ENCODE results near the gene TRMT11.

Gene TRMT11

DNA sequence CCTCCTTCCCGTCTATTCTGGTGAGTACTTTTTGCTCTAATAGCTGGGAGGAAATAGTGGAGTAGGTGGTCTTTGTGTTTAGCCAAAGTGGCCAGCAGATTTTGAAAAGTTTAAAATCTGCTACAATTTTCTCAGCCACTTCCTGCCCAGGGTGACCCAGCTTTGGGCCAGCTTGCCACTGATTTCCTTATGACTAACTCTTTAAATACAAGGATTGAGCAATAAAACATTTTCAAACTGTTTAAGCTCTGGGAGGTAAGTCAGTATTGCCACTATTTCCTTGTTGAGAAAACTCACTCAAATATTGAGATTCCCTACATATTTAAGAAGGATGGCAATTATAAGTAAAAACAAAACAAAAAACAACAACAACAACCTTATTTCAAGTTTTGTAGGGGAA, 54.5 kb downstream of the TRMT11 start:
- no peaks in the 10 kb centered on the region for H3K27me3 ChIP-seq (ENCODE audit: control insufficient read depth, insufficient read depth, low read length)
- WGBS (ENCODE audit: insufficient coverage, insufficient read length): no CpG with 5 or more reads among the region's 1 CpG
- no peaks in the 10 kb centered on the region for H3K4me1 ChIP-seq (ENCODE audit: control insufficient read depth, insufficient read depth, low read length)
- no peak for DNase-seq (ENCODE audit: low read depth, low spot score)
- no peaks in the 10 kb centered on the region; the same call in 1 of the 2 replicates for H3K36me3 ChIP-seq (ENCODE audit: control insufficient read depth, insufficient read depth, low read length)
- no peaks in the 10 kb centered on the region for H3K9me3 ChIP-seq (ENCODE audit: control insufficient read depth, insufficient read depth, low read length)
- H3K27ac ChIP-seq (ENCODE audit: low read length): no peak overlapping the region
- H3K4me3 ChIP-seq (ENCODE audit: low read length): no peak overlapping the region

DNA sequence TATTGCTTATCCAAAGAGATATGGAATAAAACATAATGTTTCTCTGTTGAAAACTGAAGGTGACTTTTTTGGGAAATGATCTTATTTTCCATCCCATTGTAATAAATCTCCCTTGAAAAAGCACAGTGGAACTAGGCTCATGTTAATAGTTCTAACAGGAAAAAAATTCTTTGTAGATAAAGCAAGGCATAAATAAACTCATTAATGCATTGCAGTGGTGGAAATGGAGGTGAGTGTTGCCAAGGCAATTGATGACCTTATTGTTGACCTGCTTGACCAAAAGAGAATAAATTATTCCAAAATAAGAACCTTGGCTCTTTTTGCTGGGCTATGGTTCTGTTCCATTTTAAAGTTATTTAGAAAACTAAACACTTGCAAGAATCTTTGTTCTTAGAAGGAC, 55.2 kb downstream of the TRMT11 start:
- no peak overlapping the region for H3K27ac ChIP-seq (ENCODE audit: low read length)

DNA sequence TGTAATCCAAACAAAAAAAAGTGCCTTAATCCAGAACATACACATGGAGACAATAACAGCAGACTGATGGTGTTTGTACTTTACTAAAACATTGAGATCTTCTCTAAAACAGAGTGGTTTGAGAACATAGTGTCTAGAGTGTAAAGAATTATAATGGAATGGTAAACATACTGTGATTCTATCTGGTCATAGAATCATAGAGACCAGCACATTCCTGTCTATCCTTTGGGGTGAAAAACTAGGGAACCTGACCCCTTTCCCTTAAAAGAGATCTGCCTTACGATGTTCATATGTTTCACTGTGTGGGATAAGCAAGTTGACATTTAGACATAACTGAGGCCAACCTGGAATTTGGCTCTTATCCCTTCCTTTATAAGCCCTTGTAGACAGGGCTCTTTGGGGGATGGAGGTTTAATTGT, 55.7 kb downstream of the TRMT11 start:
- Histone ChIP-seq H3K4me1 (ENCODE audit: control insufficient read depth, insufficient read depth, low read length) (no peaks in the 10 kb centered on the region), H3K4me3 (ENCODE audit: low read length) (no peak overlapping the region), H3K36me3 (ENCODE audit: control insufficient read depth, insufficient read depth, low read length) (no peaks in the 10 kb centered on the region; the same call in 1 of the 2 replicates), H3K27ac (ENCODE audit: low read length) (no peak overlapping the region), H3K27me3 (ENCODE audit: control insufficient read depth, insufficient read depth, low read length) (no peaks in the 10 kb centered on the region), H3K9me3 (ENCODE audit: control insufficient read depth, insufficient read depth, low read length) (no peaks in the 10 kb centered on the region)
- no peak for DNase-seq (ENCODE audit: low read depth, low spot score)
- no CpG with 5 or more reads among the region's 1 CpG for WGBS (ENCODE audit: insufficient coverage, insufficient read length)

More for the DNA sequence above, 55.2 kb downstream of the TRMT11 start:
- DNase-seq (ENCODE audit: low read depth, low spot score): no peak
- no peaks in the 10 kb centered on the region for H3K27me3 ChIP-seq (ENCODE audit: control insufficient read depth, insufficient read depth, low read length)
- no peaks in the 10 kb centered on the region for H3K4me1 ChIP-seq (ENCODE audit: control insufficient read depth, insufficient read depth, low read length)
- H3K9me3 ChIP-seq (ENCODE audit: control insufficient read depth, insufficient read depth, low read length): no peaks in the 10 kb centered on the region
- H3K36me3 ChIP-seq (ENCODE audit: control insufficient read depth, insufficient read depth, low read length): no peaks in the 10 kb centered on the region; the same call in 1 of the 2 replicates
- no peak overlapping the region for H3K4me3 ChIP-seq (ENCODE audit: low read length)

DNA sequence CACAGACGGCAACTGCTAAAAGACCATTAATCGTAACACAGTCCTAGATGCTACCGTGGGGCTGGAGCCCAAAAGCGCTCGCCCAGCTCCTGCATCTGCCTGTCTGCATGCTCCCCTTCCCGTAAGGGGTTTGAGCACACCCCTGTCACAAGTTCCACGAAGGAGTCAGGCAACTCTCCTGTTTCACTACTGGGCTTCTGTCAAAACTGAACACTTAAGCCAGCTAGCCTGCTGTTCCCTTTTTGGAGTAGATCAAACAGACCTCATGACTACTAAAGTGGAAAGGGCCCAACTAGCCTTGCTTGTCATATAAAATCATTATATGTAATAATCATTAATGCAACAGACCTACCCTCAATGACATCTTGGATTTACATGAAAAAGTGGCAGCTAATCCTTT, 61.3 kb downstream of the TRMT11 start:
- Histone ChIP-seq H3K9me3 (ENCODE audit: control insufficient read depth, insufficient read depth, low read length) (no peaks in the 10 kb centered on the region), H3K27ac (ENCODE audit: low read length) (no peak overlapping the region), H3K4me1 (ENCODE audit: control insufficient read depth, insufficient read depth, low read length) (no peaks in the 10 kb centered on the region), H3K27me3 (ENCODE audit: control insufficient read depth, insufficient read depth, low read length) (no peaks in the 10 kb centered on the region), H3K36me3 (ENCODE audit: control insufficient read depth, insufficient read depth, low read length) (no peaks in the 10 kb centered on the region), H3K4me3 (ENCODE audit: low read length) (no peak overlapping the region)
- DNase-seq (ENCODE audit: low read depth, low spot score): no peak
- WGBS (ENCODE audit: insufficient coverage, insufficient read length): no CpG with 5 or more reads among the region's 7 CpGs

DNA sequence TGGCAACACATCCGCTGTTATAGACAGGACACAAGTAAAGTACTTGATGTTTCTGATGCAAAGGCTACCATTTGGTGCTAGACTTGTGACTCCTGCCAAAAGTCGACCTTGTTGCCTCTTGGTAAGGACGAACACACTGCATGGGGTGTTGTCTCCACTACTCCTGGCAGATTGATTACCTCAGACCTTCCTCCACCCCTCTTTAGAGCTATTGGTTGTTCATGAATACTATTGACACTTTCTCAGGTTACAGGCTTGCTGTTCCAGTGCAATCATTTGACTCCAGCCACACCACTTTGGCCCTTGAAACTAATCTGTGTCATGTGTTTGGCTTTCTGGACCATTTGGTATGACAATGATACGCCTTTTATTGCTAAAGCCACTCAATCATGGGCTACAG, 62.3 kb downstream of the TRMT11 start:
- H3K36me3 ChIP-seq (ENCODE audit: control insufficient read depth, insufficient read depth, low read length): no peaks in the 10 kb centered on the region
- no peaks in the 10 kb centered on the region for H3K9me3 ChIP-seq (ENCODE audit: control insufficient read depth, insufficient read depth, low read length)
- no peak overlapping the region for H3K4me3 ChIP-seq (ENCODE audit: low read length)
- H3K27ac ChIP-seq (ENCODE audit: low read length): no peak overlapping the region
- DNase-seq (ENCODE audit: low read depth, low spot score): no peak
- no peaks in the 10 kb centered on the region for H3K4me1 ChIP-seq (ENCODE audit: control insufficient read depth, insufficient read depth, low read length)
- no CpG with 5 or more reads among the region's 4 CpGs for WGBS (ENCODE audit: insufficient coverage, insufficient read length)
- no peaks in the 10 kb centered on the region for H3K27me3 ChIP-seq (ENCODE audit: control insufficient read depth, insufficient read depth, low read length)

DNA sequence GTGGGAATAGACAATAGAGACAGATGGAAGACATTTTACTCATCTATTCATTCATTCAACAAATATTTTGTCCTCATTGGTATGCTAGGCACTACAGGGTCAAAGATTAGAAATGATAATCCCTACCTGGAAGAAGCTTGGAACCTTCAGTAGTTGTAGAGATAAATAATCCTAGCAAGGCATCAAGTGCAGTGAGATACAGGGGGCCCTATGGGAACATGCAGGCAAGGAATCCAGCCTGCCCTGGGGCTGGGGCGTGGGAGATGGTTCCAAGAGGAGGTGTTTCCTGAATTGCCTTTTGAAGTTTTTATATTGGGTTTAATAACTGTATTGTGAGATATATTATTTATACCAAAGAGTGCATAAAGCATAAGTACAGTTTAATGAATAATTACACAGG, 64.5 kb downstream of the TRMT11 start:
- H3K27ac ChIP-seq (ENCODE audit: low read length): no peak overlapping the region
- no peaks in the 10 kb centered on the region for H3K4me1 ChIP-seq (ENCODE audit: control insufficient read depth, insufficient read depth, low read length)
- WGBS (ENCODE audit: insufficient coverage, insufficient read length): no CpG with 5 or more reads among the region's 1 CpG
- DNase-seq (ENCODE audit: low read depth, low spot score): no peak
- H3K27me3 ChIP-seq (ENCODE audit: control insufficient read depth, insufficient read depth, low read length): no peaks in the 10 kb centered on the region
- H3K36me3 ChIP-seq (ENCODE audit: control insufficient read depth, insufficient read depth, low read length): no peaks in the 10 kb centered on the region
- no peaks in the 10 kb centered on the region for H3K9me3 ChIP-seq (ENCODE audit: control insufficient read depth, insufficient read depth, low read length)
- H3K4me3 ChIP-seq (ENCODE audit: low read length): no peak overlapping the region

DNA sequence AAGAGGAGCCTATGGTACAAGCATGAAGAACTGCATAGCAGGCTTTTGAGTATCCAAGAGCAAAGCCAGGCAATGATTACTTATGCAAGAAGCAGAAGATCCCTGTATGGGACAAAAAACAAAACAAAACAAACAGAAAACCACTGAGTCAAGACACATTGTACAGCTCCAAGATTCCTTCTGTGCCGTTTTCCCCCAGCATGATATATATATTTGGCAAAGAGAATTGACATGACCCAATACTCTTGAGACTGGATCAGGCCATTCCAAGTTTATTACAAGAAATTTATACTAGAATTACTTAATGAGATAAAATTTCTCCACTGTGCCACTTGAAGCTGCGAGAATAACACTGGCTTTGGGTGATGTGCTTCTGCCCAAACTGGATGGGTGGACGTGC, 65.5 kb downstream of the TRMT11 start:
- Histone ChIP-seq H3K4me1 (ENCODE audit: control insufficient read depth, insufficient read depth, low read length) (no peaks in the 10 kb centered on the region), H3K9me3 (ENCODE audit: control insufficient read depth, insufficient read depth, low read length) (no peaks in the 10 kb centered on the region), H3K36me3 (ENCODE audit: control insufficient read depth, insufficient read depth, low read length) (no peaks in the 10 kb centered on the region), H3K27ac (ENCODE audit: low read length) (no peak overlapping the region), H3K27me3 (ENCODE audit: control insufficient read depth, insufficient read depth, low read length) (no peaks in the 10 kb centered on the region), H3K4me3 (ENCODE audit: low read length) (no peak overlapping the region)
- no CpG with 5 or more reads among the region's 3 CpGs for WGBS (ENCODE audit: insufficient coverage, insufficient read length)
- DNase-seq (ENCODE audit: low read depth, low spot score): no peak

DNA sequence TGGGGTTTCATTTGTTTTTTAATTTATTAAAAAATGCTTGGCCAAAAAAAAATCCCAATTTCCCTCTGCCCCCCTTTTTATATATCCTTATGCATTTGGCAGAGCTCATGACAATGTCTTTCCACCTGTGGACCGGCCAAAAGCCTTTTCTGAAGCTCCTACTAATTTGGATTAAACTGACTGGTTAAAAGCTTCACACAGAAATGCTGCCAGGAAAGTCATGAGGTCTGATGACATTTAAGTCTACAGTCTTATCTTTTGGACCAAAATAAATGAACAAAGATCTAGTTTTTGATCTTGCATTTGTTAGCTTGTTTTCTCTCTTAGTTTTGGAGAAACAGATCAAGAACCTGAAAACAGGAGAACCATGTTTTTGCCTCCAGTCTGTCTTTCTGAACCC, 66.1 kb downstream of the TRMT11 start:
- no peaks in the 10 kb centered on the region for H3K27me3 ChIP-seq (ENCODE audit: control insufficient read depth, insufficient read depth, low read length)
- H3K4me3 ChIP-seq (ENCODE audit: low read length): no peak overlapping the region
- H3K27ac ChIP-seq (ENCODE audit: low read length): no peak overlapping the region
- H3K4me1 ChIP-seq (ENCODE audit: control insufficient read depth, insufficient read depth, low read length): no peaks in the 10 kb centered on the region
- H3K9me3 ChIP-seq (ENCODE audit: control insufficient read depth, insufficient read depth, low read length): no peaks in the 10 kb centered on the region
- whole genome bisulfite sequencing (ENCODE audit: insufficient coverage, insufficient read length): no CpG with 5 or more reads among the region's 1 CpG
- DNase-seq (ENCODE audit: low read depth, low spot score): no peak
- no peaks in the 10 kb centered on the region for H3K36me3 ChIP-seq (ENCODE audit: control insufficient read depth, insufficient read depth, low read length)

DNA sequence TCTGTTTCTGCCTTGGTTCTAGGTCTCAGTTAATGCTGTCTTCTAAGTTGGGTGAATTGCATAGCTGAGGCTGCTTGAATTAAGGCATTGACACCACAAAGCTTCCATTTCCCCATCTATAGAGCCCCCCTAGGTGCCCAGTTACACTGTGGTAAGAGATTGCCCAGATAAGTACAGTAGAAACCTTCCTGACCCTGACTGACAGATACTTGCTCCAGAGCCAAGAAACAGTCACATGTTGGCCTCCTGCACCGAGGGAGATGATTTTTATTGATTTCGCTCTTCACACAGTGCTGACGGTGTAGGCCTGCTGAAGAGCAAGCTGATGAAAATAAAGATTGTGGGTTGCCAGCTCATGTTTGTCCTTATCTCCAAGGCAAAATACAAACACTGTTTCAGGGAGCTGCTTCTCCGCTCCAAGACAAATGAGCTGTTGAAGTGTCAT, 67.9 kb downstream of the TRMT11 start:
- no peak overlapping the region for H3K27ac ChIP-seq (ENCODE audit: low read length)
- H3K9me3 ChIP-seq (ENCODE audit: control insufficient read depth, insufficient read depth, low read length): no peaks in the 10 kb centered on the region
- no peaks in the 10 kb centered on the region for H3K36me3 ChIP-seq (ENCODE audit: control insufficient read depth, insufficient read depth, low read length)
- H3K4me1 ChIP-seq (ENCODE audit: control insufficient read depth, insufficient read depth, low read length): no peaks in the 10 kb centered on the region
- no peak for DNase-seq (ENCODE audit: low read depth, low spot score)
- no peak overlapping the region for H3K4me3 ChIP-seq (ENCODE audit: low read length)
- H3K27me3 ChIP-seq (ENCODE audit: control insufficient read depth, insufficient read depth, low read length): no peaks in the 10 kb centered on the region
- WGBS (ENCODE audit: insufficient coverage, insufficient read length): no CpG with 5 or more reads among the region's 4 CpGs

DNA sequence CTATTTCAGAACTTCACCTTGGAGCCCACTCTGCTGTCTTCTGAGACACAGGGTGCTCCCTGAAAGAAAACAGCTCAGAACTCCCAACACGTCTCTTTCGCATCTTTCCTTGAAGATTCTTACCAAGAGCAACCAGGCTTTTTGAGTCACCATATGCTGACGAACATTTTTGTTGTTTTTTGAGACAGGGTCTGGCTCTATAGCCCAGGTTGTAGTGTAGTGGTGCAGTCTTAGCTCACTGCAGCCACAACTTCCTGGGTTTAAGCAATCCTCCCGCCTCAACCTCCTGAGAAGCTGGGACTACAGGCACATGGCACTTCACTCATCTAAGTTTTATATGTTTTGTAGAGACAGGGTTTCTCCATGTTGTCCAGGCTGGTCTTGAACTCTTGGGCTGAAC, 68.5 kb downstream of the TRMT11 start:
- Histone ChIP-seq H3K36me3 (ENCODE audit: control insufficient read depth, insufficient read depth, low read length) (no peaks in the 10 kb centered on the region), H3K27ac (ENCODE audit: low read length) (no peak overlapping the region), H3K27me3 (ENCODE audit: control insufficient read depth, insufficient read depth, low read length) (no peaks in the 10 kb centered on the region), H3K4me1 (ENCODE audit: control insufficient read depth, insufficient read depth, low read length) (no peaks in the 10 kb centered on the region), H3K4me3 (ENCODE audit: low read length) (no peak overlapping the region), H3K9me3 (ENCODE audit: control insufficient read depth, insufficient read depth, low read length) (no peaks in the 10 kb centered on the region)
- no peak for DNase-seq (ENCODE audit: low read depth, low spot score)
- no CpG with 5 or more reads among the region's 4 CpGs for WGBS (ENCODE audit: insufficient coverage, insufficient read length)

DNA sequence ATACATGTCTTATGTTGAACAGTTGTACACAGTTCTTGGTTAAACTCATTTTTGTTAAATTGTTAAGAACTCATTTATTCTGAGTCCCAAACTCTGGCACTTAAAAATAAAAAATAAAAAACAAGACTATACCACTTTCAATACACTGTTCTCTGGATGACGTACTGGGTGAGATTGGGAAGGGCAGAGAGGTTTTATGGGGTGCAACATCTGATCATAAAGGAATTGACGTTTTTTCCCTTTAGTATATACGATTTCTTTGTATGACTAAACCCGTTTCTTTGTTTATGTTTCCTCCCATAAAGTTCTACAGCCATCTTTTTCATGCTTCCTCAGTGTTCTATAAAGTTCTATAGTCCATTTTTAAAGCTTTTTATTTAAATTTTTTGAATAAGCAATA, 69.1 kb downstream of the TRMT11 start:
- Histone ChIP-seq H3K4me1 (ENCODE audit: control insufficient read depth, insufficient read depth, low read length) (no peaks in the 10 kb centered on the region), H3K9me3 (ENCODE audit: control insufficient read depth, insufficient read depth, low read length) (no peaks in the 10 kb centered on the region), H3K27me3 (ENCODE audit: control insufficient read depth, insufficient read depth, low read length) (no peaks in the 10 kb centered on the region), H3K27ac (ENCODE audit: low read length) (no peak overlapping the region), H3K36me3 (ENCODE audit: control insufficient read depth, insufficient read depth, low read length) (no peaks in the 10 kb centered on the region), H3K4me3 (ENCODE audit: low read length) (no peak overlapping the region)
- WGBS (ENCODE audit: insufficient coverage, insufficient read length): no CpG with 5 or more reads among the region's 4 CpGs
- DNase-seq (ENCODE audit: low read depth, low spot score): no peak
